K562 (cell line): ENCODE data around the gene PTOV1. TPM values are rescaled to one million over a fixed set of nuclear protein-coding genes. Genes with fewer than 3 reads are reported as not detected.

Experiments
- ATAC-seq: fragments of 200-7000 bp; cut with Tn5 transposase; 3 replicates; pipeline ENCODE4 v1.9.1; 2020; ENCODE audit warnings: moderate library complexity
- BruUV-seq: library from RNA; stranded (reverse); fragments of 400-500 nt; replicated peaks from 2 replicates; lab custom pipeline; 2021; lab: Mats Ljungman, UMichigan
- CTCF ChIA-PET: fragments of 300-600 bp; formaldehyde crosslinking; extraction: SDS; loops from one replicate; lab custom pipeline; 2021; ENCODE audit warnings: low intra/inter-chr PET ratio; lab: Yijun Ruan, JAX
- POLR2A ChIA-PET: fragments of 300-600, 350-650 bp; sonication (Branson Sonifier 250); formaldehyde crosslinking; extraction: SDS; loops from one replicate; lab custom pipeline; 2021; ENCODE audit warnings: antibody characterized with exemption, inconsistent platforms; lab: Yijun Ruan, JAX
- DNase-seq, 4 experiments: peaks; one replicate each; pipeline versions ENCODE4 v3.0.0 to v3.0.0-alpha.2; 2011 to 2018; ENCODE audit warnings: low spot score in 3 of 4, mixed read lengths in 3 of 4; ENCODE audit errors: extremely low read depth in 1 of 4
- FAIRE-seq: peaks from 2 replicates; lab custom pipeline; 2011; peaks lifted over from hg19 to GRCh38; lab: Jason Lieb, UNC
- H2AFZ ChIP-seq: 2 replicates; pipeline ENCODE4 v1.6.0; 2011; ENCODE audit warnings: low read depth, low read length, control low read depth, inconsistent platforms
- H3K27ac ChIP-seq: fragments of 200-600 bp; 3 replicates; pipeline ENCODE4 v1.8.0; 2011; ENCODE audit warnings: low read depth, mild to moderate bottlenecking, control low read depth, inconsistent platforms, low read length, moderate library complexity, mixed read lengths; ENCODE audit errors: extremely low read depth
- H3K27me3 ChIP-seq, 2 experiments: fragments of 300-600 bp in 1 of 2; 2 replicates in 1 of 2; 3 replicates in 1 of 2; pipeline versions ENCODE4 v1.6.0 to v1.8.0; 2011; ENCODE audit warnings: inconsistent platforms in 2 of 2, low read length in 2 of 2, mild to moderate bottlenecking in 1 of 2, mixed read lengths in 1 of 2, moderate library complexity in 1 of 2; ENCODE audit not compliant: control insufficient read depth in 2 of 2, insufficient read depth in 2 of 2
- H3K36me3 ChIP-seq: fragments of 300-600 bp; 3 replicates; pipeline ENCODE4 v1.8.0; 2011; ENCODE audit warnings: mild to moderate bottlenecking, low read length, inconsistent platforms; ENCODE audit not compliant: control insufficient read depth, insufficient read depth
- H3K4me1 ChIP-seq, 2 experiments: fragments of 200-600 bp in 1 of 2; replicated peaks in 1 of 2; 2 replicates in 1 of 2; 3 replicates in 1 of 2; pipeline versions ENCODE4 v1.5.1 to v1.8.0; 2011; ENCODE audit warnings: inconsistent platforms in 2 of 2, low read length in 2 of 2, mild to moderate bottlenecking in 1 of 2, mixed read lengths in 1 of 2, moderate library complexity in 1 of 2; ENCODE audit not compliant: control insufficient read depth in 2 of 2, insufficient read depth in 2 of 2
- H3K4me2 ChIP-seq: 2 replicates; pipeline ENCODE4 v1.6.1; 2011; ENCODE audit warnings: low read length, control low read depth, inconsistent platforms, mixed read lengths; ENCODE audit not compliant: insufficient read depth
- H3K4me3 ChIP-seq: fragments of 200-600 bp; sonication (generic), shearing (Covaris generic); 2 replicates; pipeline ENCODE4 v1.5.1; 2016; ENCODE audit warnings: control low read depth, inconsistent platforms
- H3K79me2 ChIP-seq: fragments of 200-600 bp; 3 replicates; pipeline ENCODE4 v1.8.0; 2011; ENCODE audit warnings: low read length, inconsistent platforms; ENCODE audit not compliant: control insufficient read depth, insufficient read depth
- H3K9ac ChIP-seq, 2 experiments: 2 replicates each; pipeline versions ENCODE4 v1.6.0 to v1.6.1; 2011; ENCODE audit warnings: low read depth in 2 of 2, low read length in 2 of 2, control low read depth in 1 of 2, inconsistent platforms in 1 of 2, mild to moderate bottlenecking in 1 of 2, mixed read lengths in 1 of 2; ENCODE audit not compliant: insufficient read depth in 1 of 2
- H3K9me1 ChIP-seq: one replicate; pipeline ENCODE4 v1.6.0; 2011; ENCODE audit warnings: inconsistent platforms, mild to moderate bottlenecking, low read length, moderate library complexity; ENCODE audit not compliant: control insufficient read depth, insufficient read depth
- H3K9me3 ChIP-seq: replicated peaks from 2 replicates; pipeline ENCODE4 v1.5.1; 2011; ENCODE audit warnings: low read depth, low read length, inconsistent platforms; ENCODE audit not compliant: control insufficient read depth, insufficient read depth
- H4K20me1 ChIP-seq: replicated peaks from 2 replicates; pipeline ENCODE4 v1.6.1; 2011; ENCODE audit warnings: low read length, inconsistent platforms, mixed read lengths; ENCODE audit not compliant: control insufficient read depth, insufficient read depth
- CBFB ChIP-seq: sonication (generic); formaldehyde crosslinking; IDR thresholded peaks from 2 replicates; pipeline ENCODE4 v1.4.0; 2020; ENCODE audit warnings: mild to moderate bottlenecking, missing genetic modification reagents
- HDAC8 ChIP-seq: fragments of 450-650 bp; IDR thresholded peaks from 2 replicates; pipeline ENCODE4 v1.6.1; 2016; ENCODE audit warnings: mild to moderate bottlenecking, missing genetic modification characterization, moderate library complexity, missing compliant biosample characterization
- JUN ChIP-seq, 2 experiments: sonication (generic) in 1 of 2; formaldehyde crosslinking in 1 of 2; IDR thresholded peaks; 2 replicates each; pipeline versions ENCODE4 v1.6.1 to v1.8.0; 2012 to 2022; ENCODE audit warnings: borderline replicate concordance in 2 of 2, mild to moderate bottlenecking in 2 of 2, improper control_type of control experiment in 1 of 2, low read depth in 1 of 2, low read length in 1 of 2, missing genetic modification reagents in 1 of 2
- NR2C1 ChIP-seq, 2 experiments: fragments of 450-650 bp; IDR thresholded peaks; 2 replicates each; pipeline ENCODE4 v1.6.1; 2017; ENCODE audit warnings: mild to moderate bottlenecking in 2 of 2, antibody characterized with exemption in 1 of 2, inconsistent platforms in 1 of 2, missing compliant biosample characterization in 1 of 2, missing genetic modification characterization in 1 of 2
- NR2C2 ChIP-seq, 2 experiments: fragments of 200-800 bp in 1 of 2; sonication (Bioruptor generic) in 1 of 2; sonication (generic) in 1 of 2; formaldehyde crosslinking in 1 of 2; IDR thresholded peaks; 2 replicates each; pipeline versions ENCODE4 v1.6.1 to v1.8.0; 2016 to 2022; ENCODE audit warnings: mild to moderate bottlenecking in 1 of 2, missing compliant biosample characterization in 1 of 2, missing genetic modification characterization in 1 of 2, missing genetic modification reagents in 1 of 2
- SAFB ChIP-seq: fragments of 200-400 bp; formaldehyde crosslinking; IDR thresholded peaks from 2 replicates; pipeline ENCODE4 v1.6.1; 2017; ENCODE audit warnings: low read depth, low read length, borderline replicate concordance
- SMAD3 ChIP-seq: fragments of 450-650 bp; formaldehyde crosslinking; conservative IDR thresholded peaks from 2 replicates; pipeline ENCODE4 v1.4.0; 2020; ENCODE audit warnings: mild to moderate bottlenecking
- TBP ChIP-seq: optimal IDR thresholded peaks from 2 replicates; pipeline ENCODE3; 2011; ENCODE audit warnings: low read depth, low read length, improper control_type of control experiment
- YBX1 ChIP-seq: fragments of 450-650 bp; IDR thresholded peaks from 2 replicates; pipeline ENCODE4 v1.7.1; 2016; ENCODE audit warnings: mild to moderate bottlenecking
- WGBS: fragments of 100-300 bp; shearing (Covaris generic); methylation state at CpG from one replicate; pipeline ENCODE4 v1.1.6; 2016; ENCODE audit warnings: low coverage, mixed read lengths; ENCODE audit not compliant: insufficient coverage; ENCODE audit errors: missing lambda C conversion rate; 5-methylcytosine and 5-hydroxymethylcytosine counted together
- in situ Hi-C: fragments of 300-500 bp; cut with MboI; formaldehyde crosslinking; loops from 4 replicates; pipeline ENCODE4 v1.15.0; 2018; ENCODE audit warnings: inconsistent platforms, mixed read lengths
- intact Hi-C: fragments of 100-400 bp; cut with micrococcal nuclease; formaldehyde crosslinking; loops from 2 replicates; pipeline ENCODE4 v1.14.2; 2022
- polyA plus RNA-seq, 8 experiments: library from polyadenylated mRNA; depleted of rRNA in 4 of 8; stranded (reverse) in 5 of 8; unstranded in 3 of 8; fragments of >200 nt; fragmentation: Nextera tagmentation in 2 of 8; fragmentation: Illumina TruSeq in 1 of 8; extraction: Ambion mirVana in 2 of 8; extraction: Trizol in 1 of 8; gene quantifications; 2 replicates each; pipeline versions ENCODE4 v1.2.1 to v1.2.3, GENCODE V29; 2011 to 2014; ENCODE audit warnings: inconsistent platforms in 1 of 8, missing spikeins in 1 of 8
- total RNA-seq, 7 experiments: library from RNA; depleted of rRNA in 6 of 7; stranded (reverse); fragments of >200 nt in 6 of 7; fragmentation: Illumina TruSeq in 2 of 7; extraction: Trizol in 2 of 7; gene quantifications; 2 replicates each; pipeline versions ENCODE4 v1.2.1 to v1.2.3, GENCODE V29; 2011 to 2021; ENCODE audit warnings: low replicate concordance in 1 of 7
- TF ChIP-seq, protein P1 (sequence below): sonication (generic); formaldehyde crosslinking; IDR thresholded peaks from 2 replicates; pipeline ENCODE4 v1.9.0; 2022; ENCODE audit warnings: mild to moderate bottlenecking, missing genetic modification reagents
- TF ChIP-seq, protein P2 (sequence below), 2 experiments: fragments of 450-650 bp in 1 of 2; IDR thresholded peaks; 2 replicates each; pipeline ENCODE4 v1.6.1; 2011 to 2017; ENCODE audit warnings: low read depth in 2 of 2, antibody characterized with exemption in 1 of 2, borderline replicate concordance in 1 of 2, low read length in 1 of 2, mild to moderate bottlenecking in 1 of 2, mixed read lengths in 1 of 2; ENCODE audit not compliant: control insufficient read depth in 1 of 2

The PTOV1 gene
- total and polyA plus RNA-seq, 9 of the 15 experiments (the other 6 are each of a cell fraction or from before 2014, with no cell fraction given) = 4.9 to 169 (median 43.5) TPM

DNA sequence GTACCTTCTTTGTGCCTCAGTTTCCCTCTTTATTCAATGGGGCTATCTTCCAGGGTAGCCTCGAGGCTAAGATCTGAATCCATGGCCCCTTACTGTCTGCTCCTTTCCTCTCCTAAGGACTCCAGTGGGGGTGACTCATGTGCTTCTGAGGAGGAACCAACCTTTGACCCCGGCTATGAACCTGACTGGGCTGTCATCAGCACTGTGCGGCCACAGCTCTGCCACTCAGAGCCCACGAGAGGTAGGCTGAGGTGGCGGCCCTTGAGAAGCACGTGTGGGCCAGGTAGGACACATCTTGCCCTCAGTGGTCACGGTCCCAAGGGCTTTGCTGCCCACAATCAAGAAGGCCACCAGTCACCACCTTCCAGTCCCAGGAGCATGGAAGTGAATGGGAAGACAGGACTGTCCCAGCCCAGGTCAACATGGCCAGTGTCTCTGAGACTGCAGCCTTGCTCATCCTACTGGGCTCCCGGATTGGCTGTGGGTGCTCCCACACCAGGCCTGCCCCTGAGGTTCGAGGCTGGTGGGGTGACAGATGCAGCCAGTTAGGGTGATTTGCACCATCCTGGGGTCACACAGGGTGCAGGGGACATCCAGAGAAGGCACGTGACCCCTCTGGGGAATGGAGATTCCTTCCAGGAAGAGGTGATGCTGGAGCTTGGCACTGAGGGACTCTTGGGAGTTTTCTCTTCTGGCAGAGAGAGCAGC lies 29.4 kb downstream of the PTOV1 start:
- POLR2A ChIA-PET = interaction anchor here (0.7 to 1.6 kb wide), 2 partner anchors 49 to 286 kb away, joined by 3 to 4 read pairs; partner anchors contain the start of genes ATF5 and NUP62
- no peak for ATAC-seq
- H3K9me1 ChIP-seq = no peaks in the 10 kb centered on the region
- CTCF ChIA-PET = no interaction called here
- no peak overlapping the region for H2AFZ ChIP-seq
- no peak overlapping the region for H3K4me2 ChIP-seq
- no TSS peak for BruUV-seq
- peak; percentile 6 for FAIRE-seq
- H3K27ac ChIP-seq = no peak overlapping the region
- peak overlapping the region in 1 of 2 experiments; percentile 52; a peak in 2 of 4 replicates for H3K9ac ChIP-seq
- WGBS = 81% methylated on average over 10 of the region's 10 CpGs
- H3K27me3 ChIP-seq = no peaks in the 10 kb centered on the region
- H3K4me3 ChIP-seq = no peak overlapping the region
- peaks cover 15% of the 10 kb centered on the region for H3K79me2 ChIP-seq
- peak; percentile 27; the same call in 1 of the 2 replicates for TF ChIP-seq NR2C1 (IDR thresholded peaks at IDR 0.05)
- TF ChIP-seq NR2C1 (tag; IDR thresholded peaks at IDR 0.05) = peak; percentile 71; the same call in 1 of the 2 replicates
- TF ChIP-seq, protein P1, sequence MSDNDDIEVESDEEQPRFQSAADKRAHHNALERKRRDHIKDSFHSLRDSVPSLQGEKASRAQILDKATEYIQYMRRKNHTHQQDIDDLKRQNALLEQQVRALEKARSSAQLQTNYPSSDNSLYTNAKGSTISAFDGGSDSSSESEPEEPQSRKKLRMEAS (CRISPR knock-in tag) = peak; percentile 41; the same call in 1 of the 2 replicates
- no peak for TF ChIP-seq SMAD3 (CRISPR knock-in tag)
- no peak for TF ChIP-seq YBX1
- TF ChIP-seq SAFB = no peak
- TF ChIP-seq NR2C2 (CRISPR knock-in tag; IDR thresholded peaks at IDR 0.05) = peak; percentile 72; the same call in 1 of the 2 replicates
- TF ChIP-seq NR2C2 (tag; IDR thresholded peaks at IDR 0.05) = no peak
- TF ChIP-seq JUN (IDR thresholded peaks at IDR 0.05; ENCODE audit: borderline replicate concordance, low read depth, low read length) = no peak
- no peak for TF ChIP-seq JUN (CRISPR knock-in tag; IDR thresholded peaks at IDR 0.05; ENCODE audit: borderline replicate concordance)
- no peak for TF ChIP-seq CBFB (CRISPR knock-in tag)
- TF ChIP-seq HDAC8 = no peak
- TF ChIP-seq TBP = no peak
- TF ChIP-seq, protein P2, sequence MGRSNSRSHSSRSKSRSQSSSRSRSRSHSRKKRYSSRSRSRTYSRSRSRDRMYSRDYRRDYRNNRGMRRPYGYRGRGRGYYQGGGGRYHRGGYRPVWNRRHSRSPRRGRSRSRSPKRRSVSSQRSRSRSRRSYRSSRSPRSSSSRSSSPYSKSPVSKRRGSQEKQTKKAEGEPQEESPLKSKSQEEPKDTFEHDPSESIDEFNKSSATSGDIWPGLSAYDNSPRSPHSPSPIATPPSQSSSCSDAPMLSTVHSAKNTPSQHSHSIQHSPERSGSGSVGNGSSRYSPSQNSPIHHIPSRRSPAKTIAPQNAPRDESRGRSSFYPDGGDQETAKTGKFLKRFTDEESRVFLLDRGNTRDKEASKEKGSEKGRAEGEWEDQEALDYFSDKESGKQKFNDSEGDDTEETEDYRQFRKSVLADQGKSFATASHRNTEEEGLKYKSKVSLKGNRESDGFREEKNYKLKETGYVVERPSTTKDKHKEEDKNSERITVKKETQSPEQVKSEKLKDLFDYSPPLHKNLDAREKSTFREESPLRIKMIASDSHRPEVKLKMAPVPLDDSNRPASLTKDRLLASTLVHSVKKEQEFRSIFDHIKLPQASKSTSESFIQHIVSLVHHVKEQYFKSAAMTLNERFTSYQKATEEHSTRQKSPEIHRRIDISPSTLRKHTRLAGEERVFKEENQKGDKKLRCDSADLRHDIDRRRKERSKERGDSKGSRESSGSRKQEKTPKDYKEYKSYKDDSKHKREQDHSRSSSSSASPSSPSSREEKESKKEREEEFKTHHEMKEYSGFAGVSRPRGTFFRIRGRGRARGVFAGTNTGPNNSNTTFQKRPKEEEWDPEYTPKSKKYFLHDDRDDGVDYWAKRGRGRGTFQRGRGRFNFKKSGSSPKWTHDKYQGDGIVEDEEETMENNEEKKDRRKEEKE (IDR thresholded peaks at IDR 0.05; ENCODE audit: borderline replicate concordance in 1 of 2, control insufficient read depth in 1 of 2, low read depth in 2 of 2, low read length in 1 of 2) = no peak
- peaks cover 9 to 63% of the 10 kb centered on the region in 2 experiments; a peak in 4 of 5 replicates for H3K4me1 ChIP-seq
- DNase-seq = no peak
- intact Hi-C loops = no loop called here
- peaks cover 55% of the 10 kb centered on the region for H3K36me3 ChIP-seq
- H3K9me3 ChIP-seq = no peaks in the 10 kb centered on the region
- in situ Hi-C loops = no loop called here
- H4K20me1 ChIP-seq = no peaks in the 10 kb centered on the region
